Upper lobe of left lung (tissue), 4 donors: ENCODE results near the gene S100P.

Experiments used
- EP300 ChIP-seq, 4 donors: sonication (generic); formaldehyde crosslinking; IDR thresholded peaks; one replicate each; pipeline ENCODE4 v1.5.1; 2017; ENCODE audit warnings: antibody characterized with exemption in 4 of 4, control low read depth in 2 of 4
- POLR2A ChIP-seq, 4 donors: fragments of 450-650 bp; IDR thresholded peaks; one replicate each; pipeline ENCODE4 v1.5.1; 2016 to 2017; ENCODE audit warnings: antibody characterized with exemption in 4 of 4, mild to moderate bottlenecking in 2 of 4
- POLR2AphosphoS5 ChIP-seq, 2 donors: sonication (generic); formaldehyde crosslinking; IDR thresholded peaks; one replicate each; pipeline ENCODE4 v1.5.1; 2017; ENCODE audit warnings: antibody characterized with exemption in 2 of 2
- TF ChIP-seq, protein P1 (sequence below), 6 experiments: fragments of 450-650 bp in 4 of 6; fragments of 200-600 bp in 2 of 6; sonication (generic) in 2 of 6; IDR thresholded peaks; one replicate each; pipeline ENCODE4 v1.5.1; 2016 to 2019; ENCODE audit warnings: antibody characterized with exemption in 6 of 6

DNA sequence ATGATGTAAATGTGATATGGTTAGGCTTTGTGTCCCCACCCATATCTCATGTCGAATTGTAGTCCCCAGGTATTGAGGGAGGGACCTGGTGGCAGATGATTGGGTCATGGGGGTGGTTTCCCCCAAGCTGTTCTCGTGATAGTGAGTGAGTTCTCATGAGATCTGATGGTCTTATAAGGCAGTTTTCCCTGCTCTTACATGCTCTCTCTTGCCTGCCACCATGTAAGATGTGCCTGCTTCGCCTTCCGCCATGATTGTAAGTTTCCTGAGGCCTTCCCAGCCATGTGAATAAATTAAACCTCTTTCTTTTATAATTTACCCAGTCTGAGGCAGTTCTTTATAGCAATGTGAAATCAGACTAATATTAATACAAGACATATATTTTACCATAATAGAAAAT lies 46.2 kb downstream of the S100P start:
- TF ChIP-seq POLR2AphosphoS5 (IDR thresholded peaks at IDR 0.05) (no peak), EP300 (IDR thresholded peaks at IDR 0.05) (no peak), POLR2A (IDR thresholded peaks at IDR 0.05) (no peak)
- TF ChIP-seq, protein P1, sequence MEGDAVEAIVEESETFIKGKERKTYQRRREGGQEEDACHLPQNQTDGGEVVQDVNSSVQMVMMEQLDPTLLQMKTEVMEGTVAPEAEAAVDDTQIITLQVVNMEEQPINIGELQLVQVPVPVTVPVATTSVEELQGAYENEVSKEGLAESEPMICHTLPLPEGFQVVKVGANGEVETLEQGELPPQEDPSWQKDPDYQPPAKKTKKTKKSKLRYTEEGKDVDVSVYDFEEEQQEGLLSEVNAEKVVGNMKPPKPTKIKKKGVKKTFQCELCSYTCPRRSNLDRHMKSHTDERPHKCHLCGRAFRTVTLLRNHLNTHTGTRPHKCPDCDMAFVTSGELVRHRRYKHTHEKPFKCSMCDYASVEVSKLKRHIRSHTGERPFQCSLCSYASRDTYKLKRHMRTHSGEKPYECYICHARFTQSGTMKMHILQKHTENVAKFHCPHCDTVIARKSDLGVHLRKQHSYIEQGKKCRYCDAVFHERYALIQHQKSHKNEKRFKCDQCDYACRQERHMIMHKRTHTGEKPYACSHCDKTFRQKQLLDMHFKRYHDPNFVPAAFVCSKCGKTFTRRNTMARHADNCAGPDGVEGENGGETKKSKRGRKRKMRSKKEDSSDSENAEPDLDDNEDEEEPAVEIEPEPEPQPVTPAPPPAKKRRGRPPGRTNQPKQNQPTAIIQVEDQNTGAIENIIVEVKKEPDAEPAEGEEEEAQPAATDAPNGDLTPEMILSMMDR (IDR thresholded peaks at IDR 0.05), result no peak
